ENCODE measurements around the gene RRAGB.
"Not testable (repeated sequence)": the region's sequence is repeated elsewhere in the genome, so short reads cannot be mapped to it uniquely, and the experiment has no call there.

RRAGB gene

DNA sequence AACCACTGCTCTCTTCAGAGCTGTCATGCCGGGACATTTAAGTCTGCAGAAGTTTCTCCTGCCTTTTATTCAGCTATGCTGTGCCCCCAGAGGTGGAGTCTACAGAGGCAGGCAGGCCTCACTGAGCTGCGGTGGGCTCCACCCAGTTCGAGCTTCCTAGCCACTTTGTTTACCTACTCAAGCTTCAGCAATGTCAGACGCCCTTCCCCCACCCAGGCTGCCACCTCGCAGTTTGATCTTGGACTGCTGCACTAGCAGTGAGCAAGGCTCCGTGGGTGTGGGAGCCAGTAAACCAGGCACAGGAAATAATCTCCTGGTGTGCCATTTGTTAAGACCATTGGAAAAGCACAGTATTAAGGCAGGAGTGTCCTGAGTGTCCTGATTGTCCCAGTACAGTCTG lies 56.9 kb downstream of the RRAGB start:
- DNase-seq: not testable (repeated sequence)

DNA sequence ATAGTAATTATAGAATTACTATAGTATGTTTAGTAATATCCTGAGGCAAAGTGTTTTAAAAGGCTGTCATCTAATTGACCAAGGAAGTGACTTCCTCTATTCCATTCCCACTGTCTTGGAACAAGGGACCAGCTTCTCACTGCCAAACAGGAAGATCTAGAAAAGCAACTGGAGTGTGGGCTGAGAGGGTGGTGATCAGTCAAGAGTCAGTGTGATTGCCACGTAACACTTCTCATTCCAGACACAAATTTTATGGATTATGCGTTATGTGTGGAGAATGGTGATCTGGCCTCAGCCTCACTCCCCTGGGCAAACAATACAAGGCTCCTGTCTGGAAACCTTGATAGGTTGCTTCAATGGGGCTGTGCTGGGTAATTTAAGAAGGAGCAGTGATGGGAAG lies 60.0 kb downstream of the RRAGB start:
- no peak for DNase-seq

DNA sequence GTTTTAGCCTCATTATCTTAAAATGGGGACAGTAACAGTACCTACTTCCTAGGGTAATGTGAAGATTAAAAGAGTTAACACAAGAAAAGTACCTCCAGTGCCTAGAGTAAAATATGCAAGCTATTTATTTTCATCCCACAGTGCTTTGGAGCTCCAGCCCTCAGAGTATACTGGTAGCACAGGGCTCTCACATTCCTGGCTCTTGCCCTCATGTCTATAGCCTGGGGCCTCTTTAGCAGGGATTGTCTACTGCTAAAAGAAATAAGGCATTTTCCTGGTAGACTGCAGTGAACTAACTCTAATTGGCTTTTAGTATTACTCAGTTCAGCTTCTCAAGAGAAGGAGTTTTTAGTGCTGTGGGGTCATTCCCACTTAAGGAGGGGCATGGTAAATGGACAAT lies 60.8 kb downstream of the RRAGB start:
- no peak for DNase-seq

DNA sequence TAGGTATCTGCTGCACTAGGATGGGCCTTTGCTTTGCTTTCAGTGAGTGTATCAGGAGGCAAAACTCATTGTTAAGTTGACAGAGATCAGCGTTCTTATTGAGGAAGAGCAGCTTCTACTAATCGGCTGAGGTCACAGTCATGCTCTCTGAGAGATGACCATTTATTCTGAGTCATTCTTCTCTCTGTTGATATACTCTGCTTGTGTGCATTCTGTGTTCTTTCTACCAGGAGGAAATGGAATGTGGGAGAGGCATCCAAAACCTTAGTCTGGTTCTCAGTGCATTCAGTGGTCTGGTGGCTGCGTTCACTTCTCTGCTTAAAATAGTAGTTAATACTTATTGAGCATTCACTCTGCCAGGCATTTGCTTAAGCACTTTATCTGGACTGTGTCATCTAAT lies 66.2 kb downstream of the RRAGB start:
- DNase-seq: no peak

DNA sequence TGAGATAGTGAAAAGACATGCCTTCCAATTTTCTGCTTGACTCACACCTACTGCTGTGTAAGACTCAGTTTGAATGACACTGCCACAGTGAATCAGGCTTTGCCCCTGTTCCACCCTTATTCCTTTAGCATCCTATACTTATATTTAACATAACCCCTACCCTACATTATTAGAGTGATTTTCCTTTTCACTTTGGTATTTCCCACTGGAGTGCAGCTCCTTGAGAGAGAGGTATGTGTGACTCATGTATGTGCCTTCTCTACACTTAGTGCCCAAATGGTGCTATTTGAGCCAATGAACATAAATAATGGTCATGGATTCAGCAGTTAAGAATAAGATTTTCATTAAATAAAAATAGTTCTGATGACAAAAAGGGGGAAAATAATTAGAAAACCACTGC lies 69.5 kb downstream of the RRAGB start:
- no peak for DNase-seq

DNA sequence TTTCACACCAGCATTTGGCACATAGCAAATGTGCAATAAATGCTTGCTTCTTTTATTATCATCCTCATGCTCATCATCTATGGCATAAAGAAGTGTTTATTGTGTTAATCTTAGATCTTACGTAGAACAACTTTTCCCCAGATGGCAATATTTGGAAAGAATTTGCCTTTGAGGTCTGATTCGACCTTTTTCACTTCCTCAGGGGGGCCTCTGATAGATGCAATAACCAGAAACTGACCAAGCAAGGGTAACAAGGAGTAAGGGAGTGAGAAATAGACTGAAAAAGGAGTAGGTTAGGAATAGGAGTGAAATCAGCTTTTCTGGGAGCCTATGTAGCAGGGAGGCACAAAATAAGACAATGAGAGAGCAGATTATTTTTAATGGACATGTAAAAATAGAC lies 70.2 kb downstream of the RRAGB start:
- no peak for DNase-seq

DNA sequence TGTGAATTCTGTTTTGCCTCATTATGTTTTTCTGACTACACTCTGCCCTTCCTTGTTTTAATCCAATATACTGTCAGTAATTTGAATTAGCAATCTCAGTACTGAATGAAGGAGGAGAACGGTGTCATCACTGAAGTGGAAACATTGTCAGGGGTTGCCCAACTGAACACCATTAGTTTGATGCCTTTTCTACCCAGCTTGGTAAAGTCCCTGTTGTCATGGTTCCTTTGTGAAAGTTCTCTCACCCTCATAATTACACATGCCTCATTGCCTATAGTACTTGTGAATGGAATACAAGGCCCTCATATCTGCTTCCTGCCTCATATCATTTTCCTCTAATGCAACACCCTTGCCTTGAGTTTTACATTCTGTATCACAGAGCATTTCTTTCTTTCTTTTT lies 76.9 kb downstream of the RRAGB start:
- no peak for DNase-seq

DNA sequence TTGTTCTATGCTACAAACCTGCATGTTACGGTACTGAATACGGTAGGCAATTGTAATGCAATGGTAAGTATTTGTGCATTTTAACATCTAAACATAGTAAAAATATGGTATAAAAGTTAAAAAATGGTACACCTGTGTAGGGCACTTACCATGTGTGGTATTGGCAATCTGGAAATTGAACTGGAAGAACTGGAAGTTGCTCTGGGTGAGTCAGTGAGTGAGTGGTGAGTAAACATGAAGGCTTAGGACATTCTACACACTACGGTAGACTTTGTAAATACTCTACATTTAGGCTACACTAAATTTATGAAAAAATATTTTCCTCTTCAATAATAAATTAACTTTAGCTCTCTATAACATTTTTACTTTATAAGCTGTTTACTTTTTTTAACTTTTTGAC lies 78.9 kb downstream of the RRAGB start:
- no peak for DNase-seq

DNA sequence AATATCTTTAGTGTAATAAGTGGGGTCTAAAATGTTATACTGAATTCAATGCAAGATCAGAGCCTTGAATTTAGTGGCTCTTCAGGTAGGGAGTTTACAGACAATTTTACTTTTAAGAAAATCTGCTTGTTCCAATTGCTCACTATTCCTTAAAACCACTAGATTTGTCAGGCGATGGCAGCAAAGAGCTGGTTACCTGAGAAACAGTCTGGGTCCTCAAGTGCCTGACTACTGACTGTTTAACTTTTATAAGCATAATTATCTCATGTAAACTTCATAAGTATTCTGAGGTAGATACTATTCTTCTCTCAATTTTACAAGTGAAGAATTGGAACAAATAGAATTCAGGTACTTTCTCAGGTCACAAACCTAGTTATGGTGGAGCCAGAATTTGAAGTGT lies 84.3 kb downstream of the RRAGB start:
- DNase-seq: no peak
